Liver (tissue), 2 donors: Measurements from ENCODE around the gene IL12RB2.

Experiments
- MAX ChIP-seq: IDR thresholded peaks from 2 replicates; pipeline ENCODE4 v1.6.1; 2016; ENCODE audit warnings: antibody characterized with exemption
- TF ChIP-seq, protein P1 (sequence below): fragments of 150-350 bp; IDR thresholded peaks from 2 replicates; pipeline ENCODE4 v1.5.1; 2017; ENCODE audit warnings: improper control_type of control experiment, low read depth, low read length; ENCODE audit not compliant: missing input control
- donor health status: healthy.

GRCh38 chr1:67312615-67313014 lies 4.9 kb downstream of the IL12RB2 start:
- TF ChIP-seq, protein P1, sequence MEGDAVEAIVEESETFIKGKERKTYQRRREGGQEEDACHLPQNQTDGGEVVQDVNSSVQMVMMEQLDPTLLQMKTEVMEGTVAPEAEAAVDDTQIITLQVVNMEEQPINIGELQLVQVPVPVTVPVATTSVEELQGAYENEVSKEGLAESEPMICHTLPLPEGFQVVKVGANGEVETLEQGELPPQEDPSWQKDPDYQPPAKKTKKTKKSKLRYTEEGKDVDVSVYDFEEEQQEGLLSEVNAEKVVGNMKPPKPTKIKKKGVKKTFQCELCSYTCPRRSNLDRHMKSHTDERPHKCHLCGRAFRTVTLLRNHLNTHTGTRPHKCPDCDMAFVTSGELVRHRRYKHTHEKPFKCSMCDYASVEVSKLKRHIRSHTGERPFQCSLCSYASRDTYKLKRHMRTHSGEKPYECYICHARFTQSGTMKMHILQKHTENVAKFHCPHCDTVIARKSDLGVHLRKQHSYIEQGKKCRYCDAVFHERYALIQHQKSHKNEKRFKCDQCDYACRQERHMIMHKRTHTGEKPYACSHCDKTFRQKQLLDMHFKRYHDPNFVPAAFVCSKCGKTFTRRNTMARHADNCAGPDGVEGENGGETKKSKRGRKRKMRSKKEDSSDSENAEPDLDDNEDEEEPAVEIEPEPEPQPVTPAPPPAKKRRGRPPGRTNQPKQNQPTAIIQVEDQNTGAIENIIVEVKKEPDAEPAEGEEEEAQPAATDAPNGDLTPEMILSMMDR, result no peak
- TF ChIP-seq MAX, result no peak
